ENCODE data around the gene TFPT.

Gene TFPT

DNA sequence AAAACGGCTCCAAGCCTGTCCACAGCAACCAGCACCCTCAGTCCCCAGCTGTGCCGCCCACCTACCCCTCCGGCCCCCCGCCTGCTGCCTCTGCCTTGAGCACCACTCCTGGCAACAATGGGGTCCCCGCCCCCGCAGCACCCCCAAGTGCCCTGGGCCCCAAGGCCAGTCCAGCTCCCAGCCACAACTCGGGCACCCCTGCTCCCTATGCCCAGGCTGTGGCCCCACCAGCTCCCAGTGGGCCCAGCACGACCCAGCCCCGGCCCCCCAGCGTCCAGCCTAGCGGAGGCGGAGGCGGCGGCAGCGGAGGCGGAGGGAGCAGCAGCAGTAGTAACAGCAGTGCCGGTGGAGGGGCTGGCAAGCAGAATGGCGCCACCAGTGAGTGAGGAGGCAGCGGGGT, 32.7 kb upstream of the TFPT start:
- TF ChIP-seq CTCF (IDR thresholded peaks at IDR 0.05; ENCODE audit: low read depth, low read length), result no peak
- no peak overlapping the region for H3K4me3 ChIP-seq (ENCODE audit: low read depth, low read length)

DNA sequence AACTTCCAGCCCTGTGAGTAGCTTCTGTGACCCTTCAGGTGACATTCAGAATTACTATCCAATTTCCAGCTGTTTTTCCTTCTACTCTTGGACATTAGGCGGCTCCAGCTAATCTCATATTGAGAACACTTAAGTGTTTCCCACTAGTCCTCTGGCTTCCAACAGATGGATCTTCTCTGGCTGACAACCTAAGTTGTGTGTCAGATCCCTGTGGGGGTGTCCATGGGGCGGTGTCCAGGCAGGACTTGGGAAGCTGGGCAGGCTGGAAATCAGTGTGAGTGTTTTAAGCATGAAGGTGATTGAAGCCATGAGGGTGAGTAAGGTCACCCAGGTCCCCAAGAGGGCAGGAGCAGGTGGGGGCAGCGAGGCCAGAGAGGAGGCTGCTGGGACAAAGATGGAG, 32.2 kb upstream of the TFPT start:
- no peak overlapping the region for H3K4me3 ChIP-seq (ENCODE audit: low read depth, low read length)
- TF ChIP-seq CTCF (IDR thresholded peaks at IDR 0.05; ENCODE audit: low read depth, low read length), result no peak

DNA sequence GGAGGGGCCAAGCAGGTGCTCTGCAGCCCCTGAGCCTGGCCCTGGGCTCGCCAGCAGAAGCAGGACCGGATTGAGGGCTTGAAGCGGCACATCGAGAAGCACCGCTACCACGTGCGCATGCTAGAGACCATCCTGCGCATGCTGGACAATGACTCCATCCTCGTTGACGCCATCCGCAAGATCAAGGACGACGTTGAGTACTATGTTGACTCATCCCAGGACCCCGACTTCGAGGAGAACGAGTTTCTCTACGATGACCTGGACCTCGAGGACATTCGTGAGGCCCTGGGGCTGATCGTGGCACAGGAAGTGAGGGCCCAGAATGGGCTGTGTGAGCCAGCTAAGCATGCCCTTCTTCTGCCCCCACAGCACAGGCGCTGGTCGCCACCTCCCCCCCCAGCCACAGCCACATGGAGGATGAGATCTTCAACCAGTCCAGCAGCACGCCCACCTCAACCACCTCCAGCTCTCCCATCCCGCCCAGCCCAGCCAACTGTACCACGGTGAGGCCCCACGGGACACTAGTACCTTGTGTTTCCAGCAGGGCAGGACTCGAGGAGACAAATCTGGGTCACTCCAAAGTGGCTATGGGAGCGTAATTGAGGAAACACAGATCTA, 30.2 kb upstream of the TFPT start:
- TF ChIP-seq CTCF (IDR thresholded peaks at IDR 0.05; ENCODE audit: low read depth, low read length), result no peak
- no peak overlapping the region for H3K4me3 ChIP-seq (ENCODE audit: low read depth, low read length)

GRCh38 chr19:54142166-54142780, 26.8 kb upstream of the TFPT start:
- no peak for TF ChIP-seq CTCF (IDR thresholded peaks at IDR 0.05; ENCODE audit: low read depth, low read length)
- H3K4me3 ChIP-seq (ENCODE audit: low read depth, low read length), result no peak overlapping the region

DNA sequence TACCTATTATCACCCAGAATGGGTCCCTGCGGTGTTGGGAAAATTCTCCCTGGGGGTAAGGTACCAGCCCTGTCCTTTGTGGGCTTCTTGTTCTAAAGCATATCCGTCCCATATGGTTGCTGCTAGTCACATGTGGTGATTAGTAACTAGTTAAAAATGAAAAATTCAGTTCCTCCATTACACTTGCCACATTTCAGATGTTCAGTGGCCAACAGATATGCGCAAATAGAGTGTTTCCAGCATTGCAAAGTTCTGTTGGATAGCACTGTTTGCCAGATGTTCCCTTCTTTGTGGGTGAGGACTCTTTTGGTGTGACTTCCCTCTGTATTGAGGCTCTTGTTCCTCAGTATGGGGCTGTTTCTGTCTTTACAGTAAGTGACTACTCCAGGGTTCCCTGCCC, 25.9 kb upstream of the TFPT start:
- no peak for TF ChIP-seq CTCF (IDR thresholded peaks at IDR 0.05; ENCODE audit: low read depth, low read length)
- H3K4me3 ChIP-seq (ENCODE audit: low read depth, low read length), result no peak overlapping the region

- TF ChIP-seq CTCF (IDR thresholded peaks at IDR 0.05; ENCODE audit: low read depth, low read length), result no peak
- H3K4me3 ChIP-seq (ENCODE audit: low read depth, low read length), result peak overlapping the region; percentile 81
These were observed 23.2 kb upstream of the TFPT start for GRCh38 chr19:54138489-54139256.
